GM12873 (cell line): ENCODE data around the gene TNPO3.

Experiments used
- CTCF ChIP-seq: IDR thresholded peaks from 2 replicates; pipeline ENCODE4 v1.5.1; 2012; ENCODE audit warnings: low read depth, mild to moderate bottlenecking, moderate library complexity, low read length, control low read depth; ENCODE audit not compliant: insufficient read depth; ENCODE audit errors: missing control alignments

TNPO3 gene

GRCh38 chr7:128938544-128939074 is 116.3 kb downstream of the TNPO3 start:
- TF ChIP-seq CTCF: no peak

- no peak for TF ChIP-seq CTCF
Measured at GRCh38 chr7:128937647-128938543, 117.0 kb downstream of the TNPO3 start, which contains the start of gene IRF5. IRF5 (plus strand) TSS chr7:128937927; CDS start chr7:128942082, 4,155 bp downstream.

GRCh38 chr7:128937271-128937646 is 117.7 kb downstream of the TNPO3 start:
- no peak for TF ChIP-seq CTCF

- TF ChIP-seq CTCF: no peak
Measured at GRCh38 chr7:128936798-128937197, 118.1 kb downstream of the TNPO3 start.

GRCh38 chr7:128935342-128935730 is 119.6 kb downstream of the TNPO3 start:
- no peak for TF ChIP-seq CTCF

GRCh38 chr7:128934361-128935341 is 120.3 kb downstream of the TNPO3 start:
- TF ChIP-seq CTCF: no peak
